Naive B cell (primary cell): ENCODE data around the gene NSUN4. TPM values are rescaled to one million over a fixed set of nuclear protein-coding genes. Genes with fewer than 3 reads are reported as not detected.
A peak's percentile ranks its signal among the peaks of the same experiment; 100 is the strongest.

ENCODE experiments used
- ATAC-seq, 2 donors: fragments of 150-1000 bp; cut with Tn5 transposase; 2 replicates each; pipeline ENCODE4 v1.10.0; 2021; ENCODE audit warnings: low read depth in 2 of 2, mild to moderate bottlenecking in 2 of 2, moderate library complexity in 2 of 2
- DNase-seq: peaks from one replicate; pipeline ENCODE4 v3.0.0; 2022
- H3K27ac Mint-ChIP-seq, 6 donors: one replicate each; pipeline ENCODE4 v1.8.0; 2020 to 2022; ENCODE audit warnings: mild to moderate bottlenecking in 6 of 6, mixed read lengths in 6 of 6, moderate library complexity in 5 of 6, inconsistent platforms in 2 of 6
- H3K27me3 Mint-ChIP-seq, 3 donors: one replicate each; pipeline ENCODE4 v1.8.0; 2021 to 2022; ENCODE audit warnings: mixed read lengths in 3 of 3, mild to moderate bottlenecking in 1 of 3
- H3K36me3 Mint-ChIP-seq, 2 donors: one replicate each; pipeline ENCODE4 v1.8.0; 2020 to 2022; ENCODE audit warnings: mixed read lengths in 2 of 2, inconsistent platforms in 1 of 2, mild to moderate bottlenecking in 1 of 2
- H3K4me1 Mint-ChIP-seq, 3 donors: one replicate each; pipeline ENCODE4 v1.8.0; 2020 to 2022; ENCODE audit warnings: mixed read lengths in 3 of 3, inconsistent platforms in 1 of 3, mild to moderate bottlenecking in 1 of 3, moderate library complexity in 1 of 3
- H3K4me3 Mint-ChIP-seq, 8 donors: one replicate each; pipeline ENCODE4 v1.8.0; 2020 to 2022; ENCODE audit warnings: mild to moderate bottlenecking in 8 of 8, mixed read lengths in 8 of 8, moderate library complexity in 8 of 8, inconsistent platforms in 2 of 8
- H3K9me3 Mint-ChIP-seq, 7 donors: one replicate each; pipeline ENCODE4 v1.8.0; 2020 to 2022; ENCODE audit warnings: mixed read lengths in 7 of 7, mild to moderate bottlenecking in 5 of 7, inconsistent platforms in 2 of 7, moderate library complexity in 1 of 7
- polyA plus RNA-seq, 6 donors: library from polyadenylated mRNA; unstranded; fragments of 300-500 nt; fragmentation: Illumina TruSeq; gene quantifications; one replicate each; pipeline ENCODE4 v1.2.3, GENCODE V29; 2021; ENCODE audit warnings: low read depth in 6 of 6

NSUN4 gene
- polyA plus RNA-seq, 6 donors from 2014 or later, result 20.4 to 32.2 (median 23.6) TPM

GRCh38 chr1:46408356-46409062 is 67.9 kb downstream of the NSUN4 start:
- Mint-ChIP-seq H3K36me3 (no peaks in the 10 kb centered on the region), H3K27ac (no peak overlapping the region), H3K9me3 (no peaks in the 10 kb centered on the region), H3K27me3 (no peaks in the 10 kb centered on the region), H3K4me1 (no peaks in the 10 kb centered on the region), H3K4me3 (no peak overlapping the region)
- ATAC-seq (no peak), DNase-seq (no peak)

- DNase-seq, result no peak
These were observed 68.4 kb downstream of the NSUN4 start for GRCh38 chr1:46409063-46409372.

DNA sequence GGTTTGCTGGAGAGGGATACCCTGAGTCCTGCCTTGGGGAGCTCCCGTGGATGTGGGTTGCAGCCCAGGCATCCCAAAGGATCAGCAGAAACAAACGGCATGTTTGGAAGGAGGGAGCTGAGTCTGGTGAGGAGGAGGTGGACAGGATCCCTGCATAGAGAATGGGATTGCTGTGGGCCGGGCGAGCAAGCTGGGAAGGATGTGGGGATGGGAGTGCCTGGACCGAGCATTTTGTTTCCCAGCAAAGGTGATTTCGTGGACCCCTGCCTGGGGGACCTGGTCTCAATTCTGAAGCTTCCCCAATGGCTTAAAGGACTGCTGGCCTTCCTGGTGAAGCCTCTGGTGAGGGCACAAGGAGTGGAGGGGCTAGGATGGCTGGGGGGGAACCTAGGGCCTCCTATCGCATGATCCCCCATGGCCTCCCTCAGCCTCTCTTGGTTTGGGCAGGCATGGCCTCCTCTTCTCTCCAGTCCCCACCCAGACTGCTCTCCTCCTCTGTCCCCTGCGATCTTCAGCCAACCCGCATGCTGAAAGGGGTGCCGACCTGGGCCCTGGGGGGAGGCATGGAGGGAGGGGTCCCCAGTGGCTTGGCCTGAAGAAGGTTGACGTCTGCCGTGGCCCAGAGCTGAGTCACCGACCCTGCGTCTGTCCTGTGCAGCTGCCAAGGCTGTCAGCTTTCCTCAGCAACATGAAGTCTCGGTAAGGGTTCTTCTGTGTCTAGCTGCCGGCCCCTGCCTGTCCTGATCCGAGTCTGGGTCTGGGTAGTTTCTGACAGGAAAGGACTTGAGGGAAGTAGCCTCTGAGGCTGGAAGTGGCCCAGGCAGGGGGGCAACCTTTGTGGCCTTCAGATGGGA is 69.8 kb downstream of the NSUN4 start:
- no peaks in the 10 kb centered on the region for H3K9me3 Mint-ChIP-seq
- DNase-seq, result no peak
- no peak overlapping the region for H3K4me3 Mint-ChIP-seq
- H3K4me1 Mint-ChIP-seq, result no peaks in the 10 kb centered on the region
- no peak for ATAC-seq
- peak overlapping the region in 2 of 6 donors; percentile 75 to 80 for H3K27ac Mint-ChIP-seq
- H3K36me3 Mint-ChIP-seq, result no peaks in the 10 kb centered on the region
- H3K27me3 Mint-ChIP-seq, result no peaks in the 10 kb centered on the region

More at GRCh38 chr1:46409063-46409372, 68.4 kb downstream of the NSUN4 start:
- ATAC-seq, result no peak
- no peaks in the 10 kb centered on the region for H3K36me3 Mint-ChIP-seq
- peak overlapping the region in 1 of 6 donors; percentile 30 for H3K27ac Mint-ChIP-seq
- no peak overlapping the region for H3K4me3 Mint-ChIP-seq
- no peaks in the 10 kb centered on the region for H3K9me3 Mint-ChIP-seq
- H3K27me3 Mint-ChIP-seq, result no peaks in the 10 kb centered on the region
- no peaks in the 10 kb centered on the region for H3K4me1 Mint-ChIP-seq

- Mint-ChIP-seq H3K9me3 (no peaks in the 10 kb centered on the region), H3K36me3 (no peaks in the 10 kb centered on the region), H3K4me1 (no peaks in the 10 kb centered on the region)
These were observed 70.4 kb downstream of the NSUN4 start for GRCh38 chr1:46411010-46411405.

More at GRCh38 chr1:46411010-46411405, 70.4 kb downstream of the NSUN4 start:
- Mint-ChIP-seq H3K4me3 (no peak overlapping the region), H3K27ac (peak overlapping the region in 2 of 6 donors; percentile 75 to 80), H3K27me3 (no peaks in the 10 kb centered on the region)
- ATAC-seq (no peak), DNase-seq (no peak)

Other genes with a start within 250 kb of the NSUN4 start
- gene PIK3R3, start 208.2 kb upstream of the NSUN4 start, polyA plus RNA-seq, result under 1 TPM in 3 of 6 donors, not detected in 3; 0.11 to 0.31 (median 0.25) TPM
- not detected for gene TSPAN1, start 165.7 kb upstream of the NSUN4 start, polyA plus RNA-seq
- not detected for gene P3R3URF, start 164.3 kb upstream of the NSUN4 start, polyA plus RNA-seq
- gene POMGNT1, start 142.4 kb upstream of the NSUN4 start, polyA plus RNA-seq, result 10 to 100 TPM in 5 of 6 donors, 1 to 10 TPM in 1; 4.2 to 26.6 (median 20.0) TPM
- gene LURAP1, start 137.5 kb upstream of the NSUN4 start, polyA plus RNA-seq, result not detected
- gene RAD54L, start 93.0 kb upstream of the NSUN4 start, polyA plus RNA-seq, result 1 to 10 TPM in 1 of 6 donors, under 1 TPM in 1, not detected in 4; 0.84 to 1.4 TPM
- gene LRRC41, start 37.2 kb upstream of the NSUN4 start, polyA plus RNA-seq, result 10 to 100 TPM; 35.6 to 52.5 (median 46.0) TPM
- gene UQCRH, start 37.1 kb upstream of the NSUN4 start, polyA plus RNA-seq, result 100 to 1,000 TPM; 280 to 322 (median 304) TPM
- 1 to 10 TPM in 1 of 6 donors, under 1 TPM in 2, not detected in 3; 0.34 to 1.4 (median 0.61) TPM for gene FAAH, start 53.5 kb downstream of the NSUN4 start, polyA plus RNA-seq
- not detected for gene DMBX1, start 149.0 kb downstream of the NSUN4 start, polyA plus RNA-seq
- gene KNCN, start 210.8 kb downstream of the NSUN4 start, polyA plus RNA-seq, result not detected